Activated CD8-positive, alpha-beta T cell treated with anti-CD3 and anti-CD28 coated beads for 36 hours (primary cell): ENCODE measurements around the gene NUP93. TPM values are rescaled to one million over a fixed set of nuclear protein-coding genes. Genes with fewer than 3 reads are reported as not detected.

Experiments
- ATAC-seq: fragments of 200-7000 bp; cut with Tn5 transposase; one replicate; pipeline ENCODE4 v1.10.0; 2021; ENCODE audit warnings: mild to moderate bottlenecking, moderate library complexity
- CTCF ChIA-PET: fragments of 350-600 bp; sonication (Branson Sonifier 250); formaldehyde crosslinking; loops from one replicate; lab custom pipeline; 2021; ENCODE audit warnings: antibody characterized with exemption; lab: Charles Lee
- POLR2A ChIA-PET: fragments of 350-600 bp; sonication (Branson Sonifier 250); formaldehyde crosslinking; loops from one replicate; lab custom pipeline; 2021; ENCODE audit warnings: antibody characterized with exemption; lab: Charles Lee
- DNase-seq: peaks from one replicate; pipeline ENCODE4 v3.0.0-alpha.2; 2020
- H3K27ac Mint-ChIP-seq: one replicate; pipeline ENCODE4 v1.8.0; 2021; ENCODE audit warnings: mild to moderate bottlenecking, mixed read lengths
- H3K27me3 Mint-ChIP-seq: one replicate; pipeline ENCODE4 v1.8.0; 2021; ENCODE audit warnings: mixed read lengths
- H3K36me3 Mint-ChIP-seq: one replicate; pipeline ENCODE4 v1.8.0; 2021; ENCODE audit warnings: low read depth, mixed read lengths
- H3K4me1 Mint-ChIP-seq: one replicate; pipeline ENCODE4 v1.8.0; 2021; ENCODE audit warnings: low read depth, mixed read lengths
- H3K4me3 Mint-ChIP-seq: one replicate; pipeline ENCODE4 v1.8.0; 2021; ENCODE audit warnings: mild to moderate bottlenecking, moderate library complexity, mixed read lengths
- H3K9me3 Mint-ChIP-seq: one replicate; pipeline ENCODE4 v1.8.0; 2021; ENCODE audit warnings: mixed read lengths
- intact Hi-C: fragments of 100-400 bp; cut with micrococcal nuclease; formaldehyde crosslinking; loops from one replicate; pipeline ENCODE4 v1.10.0; 2022
- total RNA-seq, 2 experiments: library from RNA; stranded (reverse); gene quantifications; one replicate each; pipeline ENCODE4 v1.2.3, GENCODE V29; 2021
- TF ChIP-seq, protein P1 (sequence below): fragments of 200-600 bp; IDR thresholded peaks from one replicate; pipeline ENCODE4 v1.8.0; 2022; ENCODE audit warnings: antibody characterized with exemption, mild to moderate bottlenecking

Gene NUP93
- total RNA-seq, 2 experiments from 2014 or later, result 171 to 191 TPM

DNA sequence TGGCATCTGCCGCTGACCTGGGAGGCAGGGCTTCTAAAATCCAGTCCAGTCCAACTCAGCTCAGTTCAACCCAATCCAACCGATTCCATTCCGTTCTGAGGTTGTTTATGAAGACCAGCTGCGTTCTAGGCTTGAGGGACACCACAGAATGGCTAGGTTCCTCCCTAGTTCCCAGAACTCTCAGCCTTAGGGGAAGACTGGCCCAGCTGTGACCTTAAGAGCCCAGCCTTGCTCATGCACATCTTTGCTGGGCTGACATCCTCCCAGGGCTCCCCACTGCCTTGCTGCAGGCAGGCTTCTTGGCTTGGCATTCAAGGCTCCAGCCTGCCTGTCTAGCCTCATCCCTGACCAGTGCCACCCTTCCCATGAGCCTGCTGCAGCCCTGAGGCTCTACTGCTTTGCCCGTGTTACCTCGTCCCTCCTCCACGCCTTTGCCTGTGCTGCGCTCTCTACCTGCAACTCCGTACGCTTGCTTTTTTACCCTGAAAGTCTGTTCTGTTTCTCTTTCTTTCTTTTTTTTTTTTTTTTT is 143.0 kb downstream of the NUP93 start:
- POLR2A ChIA-PET, result interaction anchor here (0.8 kb wide), 1 partner anchor 9 kb away, joined by 5 read pairs; no protein-coding TSS in a partner anchor
- Mint-ChIP-seq H3K36me3 (no peaks in the 10 kb centered on the region), H3K4me3 (no peak overlapping the region), H3K9me3 (no peaks in the 10 kb centered on the region), H3K4me1 (no peaks in the 10 kb centered on the region), H3K27me3 (no peaks in the 10 kb centered on the region), H3K27ac (no peak overlapping the region)
- CTCF ChIA-PET, result no interaction called here
- DNase-seq (no peak), ATAC-seq (no peak)
- intact Hi-C loops, result no loop called here
- TF ChIP-seq, protein P1, sequence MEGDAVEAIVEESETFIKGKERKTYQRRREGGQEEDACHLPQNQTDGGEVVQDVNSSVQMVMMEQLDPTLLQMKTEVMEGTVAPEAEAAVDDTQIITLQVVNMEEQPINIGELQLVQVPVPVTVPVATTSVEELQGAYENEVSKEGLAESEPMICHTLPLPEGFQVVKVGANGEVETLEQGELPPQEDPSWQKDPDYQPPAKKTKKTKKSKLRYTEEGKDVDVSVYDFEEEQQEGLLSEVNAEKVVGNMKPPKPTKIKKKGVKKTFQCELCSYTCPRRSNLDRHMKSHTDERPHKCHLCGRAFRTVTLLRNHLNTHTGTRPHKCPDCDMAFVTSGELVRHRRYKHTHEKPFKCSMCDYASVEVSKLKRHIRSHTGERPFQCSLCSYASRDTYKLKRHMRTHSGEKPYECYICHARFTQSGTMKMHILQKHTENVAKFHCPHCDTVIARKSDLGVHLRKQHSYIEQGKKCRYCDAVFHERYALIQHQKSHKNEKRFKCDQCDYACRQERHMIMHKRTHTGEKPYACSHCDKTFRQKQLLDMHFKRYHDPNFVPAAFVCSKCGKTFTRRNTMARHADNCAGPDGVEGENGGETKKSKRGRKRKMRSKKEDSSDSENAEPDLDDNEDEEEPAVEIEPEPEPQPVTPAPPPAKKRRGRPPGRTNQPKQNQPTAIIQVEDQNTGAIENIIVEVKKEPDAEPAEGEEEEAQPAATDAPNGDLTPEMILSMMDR, result no peak

DNA sequence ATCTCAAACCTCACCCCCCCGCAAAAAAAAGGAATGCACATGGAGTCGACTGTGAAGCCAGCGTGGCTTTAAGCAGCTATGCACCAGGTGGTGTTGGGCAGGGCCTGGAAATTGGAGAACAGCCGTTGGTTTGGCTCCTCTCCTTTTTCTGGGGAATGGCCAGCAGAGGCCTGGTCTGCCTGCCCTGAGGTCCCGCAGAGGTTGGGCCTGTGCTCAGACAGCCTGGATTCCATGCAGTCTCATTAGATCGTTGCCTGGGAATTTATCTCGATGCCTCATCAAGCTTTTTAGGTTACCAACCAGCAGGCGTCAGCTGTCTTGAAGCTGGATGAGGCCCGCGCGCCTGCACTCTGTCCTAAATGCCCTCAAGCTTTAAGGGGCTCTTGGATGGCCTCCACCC is 144.9 kb downstream of the NUP93 start:
- TF ChIP-seq, protein P1, result no peak
- Mint-ChIP-seq H3K27me3 (no peaks in the 10 kb centered on the region), H3K9me3 (no peaks in the 10 kb centered on the region), H3K4me3 (no peak overlapping the region), H3K36me3 (no peaks in the 10 kb centered on the region), H3K4me1 (no peaks in the 10 kb centered on the region), H3K27ac (no peak overlapping the region)
- ChIA-PET CTCF (interaction anchor here (1.1 kb wide), 1 partner anchor 26 kb away, joined by 3 read pairs; no protein-coding TSS in a partner anchor), POLR2A (interaction anchor here (1.0 kb wide), 1 partner anchor 59 kb away, joined by 3 read pairs; no protein-coding TSS in a partner anchor)
- intact Hi-C loops, result no loop called here
- ATAC-seq, result no peak
- no peak for DNase-seq

DNA sequence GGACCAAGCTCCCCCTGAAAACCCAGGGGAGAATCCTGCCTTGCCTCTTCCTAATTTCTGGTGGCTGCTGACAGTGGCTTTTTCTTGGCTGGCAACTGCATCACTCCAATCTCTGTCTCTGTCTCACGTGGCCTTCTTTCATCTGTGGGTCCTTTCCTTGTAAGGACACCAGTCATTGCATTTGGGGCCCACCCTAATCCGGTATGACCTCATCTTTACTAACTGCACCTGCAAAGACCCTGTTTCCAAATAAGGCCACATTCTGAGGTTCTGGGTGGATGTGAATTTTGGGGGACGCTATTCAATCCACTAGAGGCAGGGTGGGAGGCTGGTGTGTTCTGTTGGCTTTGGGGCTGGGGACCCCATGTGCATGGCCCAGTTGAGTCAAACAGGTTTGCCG is 146.1 kb downstream of the NUP93 start:
- TF ChIP-seq, protein P1, result no peak
- Mint-ChIP-seq H3K4me1 (no peaks in the 10 kb centered on the region), H3K9me3 (no peaks in the 10 kb centered on the region), H3K27me3 (no peaks in the 10 kb centered on the region), H3K27ac (no peak overlapping the region), H3K36me3 (no peaks in the 10 kb centered on the region), H3K4me3 (no peak overlapping the region)
- ChIA-PET CTCF (interaction anchor here (1.1 to 1.7 kb wide), 3 partner anchors 8 to 27 kb away, joined by 3 to 5 read pairs (median 3); no protein-coding TSS in a partner anchor), POLR2A (interaction anchor here (1.0 kb wide), 1 partner anchor 57 kb away, joined by 3 read pairs; no protein-coding TSS in a partner anchor)
- intact Hi-C loops, result no loop called here
- peak; percentile 47 for ATAC-seq
- DNase-seq, result no peak

DNA sequence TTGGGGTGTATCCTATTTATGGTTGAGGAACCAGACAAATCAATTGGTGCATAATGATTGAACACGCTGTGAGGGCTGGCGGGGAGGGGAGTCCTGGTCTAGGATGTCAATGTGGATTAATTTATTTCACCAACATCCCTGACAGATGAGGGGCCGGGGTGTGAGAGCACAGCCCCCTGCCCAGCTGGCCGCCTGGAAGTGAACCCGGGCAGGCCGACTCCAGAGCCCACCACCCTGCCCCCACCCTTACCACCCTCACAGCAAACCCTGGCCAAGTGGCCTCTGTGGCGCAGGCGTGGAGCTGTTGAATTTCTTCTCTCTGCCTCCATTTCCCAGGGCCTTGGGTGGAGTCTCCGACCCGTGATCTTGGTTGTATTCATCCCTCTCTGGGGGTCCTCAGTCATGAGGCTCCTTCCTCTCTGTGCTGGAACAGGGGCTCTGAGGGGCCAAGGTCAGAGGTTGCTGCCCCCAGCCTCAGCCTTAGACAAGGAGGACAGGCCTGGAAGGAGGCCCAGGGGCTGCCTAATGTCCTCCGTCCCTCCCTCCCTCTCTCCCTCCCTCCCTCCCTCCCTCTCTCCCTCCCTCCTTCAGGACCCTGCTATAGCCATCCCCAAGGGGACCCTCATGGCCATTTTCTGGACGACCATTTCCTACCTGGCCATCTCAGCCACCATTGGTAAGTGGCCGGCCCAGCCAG is 147.7 kb downstream of the NUP93 start:
- Mint-ChIP-seq H3K9me3 (no peaks in the 10 kb centered on the region), H3K4me1 (no peaks in the 10 kb centered on the region), H3K36me3 (no peaks in the 10 kb centered on the region), H3K4me3 (no peak overlapping the region), H3K27me3 (no peaks in the 10 kb centered on the region), H3K27ac (no peak overlapping the region)
- DNase-seq, result no peak
- CTCF ChIA-PET, result interaction anchor here (1.0 kb wide), 1 partner anchor 13 kb away, joined by 4 read pairs; the partner anchor contains the start of gene SLC12A3
- no peak for ATAC-seq
- intact Hi-C loops, result no loop called here
- TF ChIP-seq, protein P1, result no peak
- POLR2A ChIA-PET, result interaction anchor here (1.1 kb wide), 1 partner anchor 12 kb away, joined by 3 read pairs; no protein-coding TSS in a partner anchor
